SK-N-SH treated with all-trans-retinoic acid at 6 μM for 48 hours (cell line): ENCODE results near the gene NDE1.

ENCODE experiments used
- ATAC-seq: fragments of 200-7000 bp; cut with Tn5 transposase; 3 replicates; pipeline ENCODE4 v1.9.1; 2020; ENCODE audit warnings: mild to moderate bottlenecking, moderate library complexity
- ARNTL ChIP-seq: fragments of 450-650 bp; formaldehyde crosslinking; IDR thresholded peaks from 2 replicates; pipeline ENCODE4 v1.5.0; 2020; ENCODE audit warnings: low read depth, mild to moderate bottlenecking, moderate library complexity, borderline replicate concordance
- BACH2 ChIP-seq: fragments of 250-450 bp; sonication (Bioruptor Pico); IDR thresholded peaks from 2 replicates; pipeline ENCODE4 v1.9.0; 2021; ENCODE audit warnings: mild to moderate bottlenecking, borderline replicate concordance
- CSDC2 ChIP-seq: fragments of 250-450 bp; sonication (Bioruptor Pico); IDR thresholded peaks from 2 replicates; pipeline ENCODE4 v1.5.0; 2020; ENCODE audit warnings: mild to moderate bottlenecking, moderate library complexity
- ESRRG ChIP-seq: fragments of 250-450 bp; sonication (Bioruptor Pico); IDR thresholded peaks from 2 replicates; pipeline ENCODE4 v1.6.1; 2021; ENCODE audit warnings: mild to moderate bottlenecking
- GLIS3 ChIP-seq: fragments of 250-450 bp; sonication (Bioruptor Pico); IDR thresholded peaks from 2 replicates; pipeline ENCODE4 v1.5.0; 2020; ENCODE audit warnings: mild to moderate bottlenecking, moderate library complexity
- ISL1 ChIP-seq: fragments of 250-450 bp; sonication (Bioruptor Pico); IDR thresholded peaks from 2 replicates; pipeline ENCODE4 v2.1.2; 2022; ENCODE audit warnings: mild to moderate bottlenecking, moderate library complexity
- OSR1 ChIP-seq: fragments of 250-450 bp; sonication (Bioruptor Pico); IDR thresholded peaks from 2 replicates; pipeline ENCODE4 v1.8.0; 2022; ENCODE audit warnings: moderate library complexity, mild to moderate bottlenecking, inconsistent platforms
- RARB ChIP-seq: fragments of 250-450 bp; sonication (Bioruptor Pico); IDR thresholded peaks from 2 replicates; pipeline ENCODE4 v1.8.0; 2021; ENCODE audit warnings: mild to moderate bottlenecking, moderate library complexity
- SNAI2 ChIP-seq: fragments of 250-450 bp; sonication (Bioruptor Pico); IDR thresholded peaks from 2 replicates; pipeline ENCODE4 v1.5.0; 2020; ENCODE audit warnings: mild to moderate bottlenecking, moderate library complexity
- TCF4 ChIP-seq: fragments of 250-450 bp; sonication (Bioruptor Pico); IDR thresholded peaks from 2 replicates; pipeline ENCODE4 v1.8.0; 2021; ENCODE audit warnings: mild to moderate bottlenecking, moderate library complexity, borderline replicate concordance
- TOX ChIP-seq: fragments of 250-450 bp; sonication (Bioruptor Pico); IDR thresholded peaks from 2 replicates; pipeline ENCODE4 v1.8.0; 2021; ENCODE audit warnings: mild to moderate bottlenecking, moderate library complexity, borderline replicate concordance
- ZC3H10 ChIP-seq: fragments of 250-450 bp; sonication (Bioruptor Pico); IDR thresholded peaks from 2 replicates; pipeline ENCODE4 v1.5.1; 2021; ENCODE audit warnings: mild to moderate bottlenecking, moderate library complexity
- ZFP3 ChIP-seq: fragments of 250-450 bp; sonication (Bioruptor Pico); IDR thresholded peaks from 2 replicates; pipeline ENCODE4 v1.5.0; 2020; ENCODE audit warnings: mild to moderate bottlenecking, moderate library complexity
- ZFP30 ChIP-seq: fragments of 450-650 bp; formaldehyde crosslinking; IDR thresholded peaks from 2 replicates; pipeline ENCODE4 v1.5.0; 2022; ENCODE audit warnings: mild to moderate bottlenecking, moderate library complexity
- ZNF565 ChIP-seq: fragments of 450-650 bp; formaldehyde crosslinking; conservative IDR thresholded peaks from 2 replicates; pipeline ENCODE4 v1.5.0; 2020; ENCODE audit warnings: low read depth, mild to moderate bottlenecking, moderate library complexity
- ZNF70 ChIP-seq: fragments of 450-650 bp; formaldehyde crosslinking; IDR thresholded peaks from 2 replicates; pipeline ENCODE4 v1.5.0; 2020; ENCODE audit warnings: mild to moderate bottlenecking, moderate library complexity
- ZNF8 ChIP-seq: fragments of 450-650 bp; formaldehyde crosslinking; IDR thresholded peaks from 2 replicates; pipeline ENCODE4 v1.5.0; 2020; ENCODE audit warnings: mild to moderate bottlenecking, moderate library complexity
- TF ChIP-seq, protein P1 (sequence below): fragments of 250-450 bp; sonication (Bioruptor Pico); IDR thresholded peaks from 2 replicates; pipeline ENCODE4 v1.8.0; 2021; ENCODE audit warnings: low read depth, mild to moderate bottlenecking, moderate library complexity, borderline replicate concordance
- TF ChIP-seq, protein P2 (sequence below): fragments of 250-450 bp; sonication (Bioruptor Pico); IDR thresholded peaks from 2 replicates; pipeline ENCODE4 v1.5.1; 2021; ENCODE audit warnings: mild to moderate bottlenecking, moderate library complexity
- TF ChIP-seq, protein P3 (sequence below): fragments of 250-450 bp; sonication (Bioruptor Pico); IDR thresholded peaks from 2 replicates; pipeline ENCODE4 v1.5.1; 2020; ENCODE audit warnings: low read depth, mild to moderate bottlenecking, moderate library complexity
- TF ChIP-seq, protein P4 (sequence below): fragments of 250-450 bp; sonication (Bioruptor Pico); IDR thresholded peaks from 2 replicates; pipeline ENCODE4 v1.5.0; 2020; ENCODE audit warnings: mild to moderate bottlenecking, moderate library complexity
- TF ChIP-seq, protein P5 (sequence below): fragments of 250-450 bp; sonication (Bioruptor Pico); IDR thresholded peaks from 2 replicates; pipeline ENCODE4 v1.8.0; 2020; ENCODE audit warnings: mild to moderate bottlenecking, moderate library complexity, borderline replicate concordance

NDE1 gene

DNA sequence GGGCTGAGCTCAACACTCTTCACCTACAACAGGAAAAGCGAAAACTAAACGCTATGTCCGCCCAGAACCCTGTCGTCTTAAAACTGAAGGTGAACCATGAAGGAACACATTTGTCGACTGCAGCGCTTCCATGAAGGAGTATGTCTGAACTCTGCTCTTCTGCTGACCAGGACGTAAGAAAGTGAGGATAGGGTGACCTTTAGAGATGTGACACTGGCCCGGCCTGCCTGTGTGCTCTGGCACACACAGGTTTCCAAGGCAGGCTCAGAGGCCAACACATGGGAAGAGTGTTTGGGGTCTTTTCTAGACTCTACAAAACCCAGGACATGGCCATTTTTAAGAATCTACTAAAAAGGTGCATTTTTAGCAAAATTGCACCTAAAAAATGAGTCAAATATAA is 28.2 kb upstream of the NDE1 start:
- TF ChIP-seq, protein P1, sequence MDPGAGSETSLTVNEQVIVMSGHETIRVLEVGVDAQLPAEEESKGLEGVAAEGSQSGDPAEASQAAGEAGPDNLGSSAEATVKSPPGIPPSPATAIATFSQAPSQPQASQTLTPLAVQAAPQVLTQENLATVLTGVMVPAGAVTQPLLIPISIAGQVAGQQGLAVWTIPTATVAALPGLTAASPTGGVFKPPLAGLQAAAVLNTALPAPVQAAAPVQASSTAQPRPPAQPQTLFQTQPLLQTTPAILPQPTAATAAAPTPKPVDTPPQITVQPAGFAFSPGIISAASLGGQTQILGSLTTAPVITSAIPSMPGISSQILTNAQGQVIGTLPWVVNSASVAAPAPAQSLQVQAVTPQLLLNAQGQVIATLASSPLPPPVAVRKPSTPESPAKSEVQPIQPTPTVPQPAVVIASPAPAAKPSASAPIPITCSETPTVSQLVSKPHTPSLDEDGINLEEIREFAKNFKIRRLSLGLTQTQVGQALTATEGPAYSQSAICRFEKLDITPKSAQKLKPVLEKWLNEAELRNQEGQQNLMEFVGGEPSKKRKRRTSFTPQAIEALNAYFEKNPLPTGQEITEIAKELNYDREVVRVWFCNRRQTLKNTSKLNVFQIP (CRISPR knock-in tag), result no peak
- TF ChIP-seq ISL1 (no peak), ZNF70 (no peak), ZC3H10 (CRISPR knock-in tag) (no peak), ZNF8 (CRISPR knock-in tag) (no peak), ZNF565 (CRISPR knock-in tag) (no peak), CSDC2 (CRISPR knock-in tag) (no peak), SNAI2 (CRISPR knock-in tag) (no peak), BACH2 (CRISPR knock-in tag) (no peak), TOX (CRISPR knock-in tag) (no peak), OSR1 (CRISPR knock-in tag) (no peak), ESRRG (no peak), RARB (CRISPR knock-in tag) (no peak), ZFP3 (CRISPR knock-in tag) (no peak)
- TF ChIP-seq, protein P2, sequence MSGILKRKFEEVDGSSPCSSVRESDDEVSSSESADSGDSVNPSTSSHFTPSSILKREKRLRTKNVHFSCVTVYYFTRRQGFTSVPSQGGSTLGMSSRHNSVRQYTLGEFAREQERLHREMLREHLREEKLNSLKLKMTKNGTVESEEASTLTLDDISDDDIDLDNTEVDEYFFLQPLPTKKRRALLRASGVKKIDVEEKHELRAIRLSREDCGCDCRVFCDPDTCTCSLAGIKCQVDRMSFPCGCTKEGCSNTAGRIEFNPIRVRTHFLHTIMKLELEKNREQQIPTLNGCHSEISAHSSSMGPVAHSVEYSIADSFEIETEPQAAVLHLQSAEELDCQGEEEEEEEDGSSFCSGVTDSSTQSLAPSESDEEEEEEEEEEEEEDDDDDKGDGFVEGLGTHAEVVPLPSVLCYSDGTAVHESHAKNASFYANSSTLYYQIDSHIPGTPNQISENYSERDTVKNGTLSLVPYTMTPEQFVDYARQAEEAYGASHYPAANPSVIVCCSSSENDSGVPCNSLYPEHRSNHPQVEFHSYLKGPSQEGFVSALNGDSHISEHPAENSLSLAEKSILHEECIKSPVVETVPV, result no peak
- ATAC-seq, result no peak

DNA sequence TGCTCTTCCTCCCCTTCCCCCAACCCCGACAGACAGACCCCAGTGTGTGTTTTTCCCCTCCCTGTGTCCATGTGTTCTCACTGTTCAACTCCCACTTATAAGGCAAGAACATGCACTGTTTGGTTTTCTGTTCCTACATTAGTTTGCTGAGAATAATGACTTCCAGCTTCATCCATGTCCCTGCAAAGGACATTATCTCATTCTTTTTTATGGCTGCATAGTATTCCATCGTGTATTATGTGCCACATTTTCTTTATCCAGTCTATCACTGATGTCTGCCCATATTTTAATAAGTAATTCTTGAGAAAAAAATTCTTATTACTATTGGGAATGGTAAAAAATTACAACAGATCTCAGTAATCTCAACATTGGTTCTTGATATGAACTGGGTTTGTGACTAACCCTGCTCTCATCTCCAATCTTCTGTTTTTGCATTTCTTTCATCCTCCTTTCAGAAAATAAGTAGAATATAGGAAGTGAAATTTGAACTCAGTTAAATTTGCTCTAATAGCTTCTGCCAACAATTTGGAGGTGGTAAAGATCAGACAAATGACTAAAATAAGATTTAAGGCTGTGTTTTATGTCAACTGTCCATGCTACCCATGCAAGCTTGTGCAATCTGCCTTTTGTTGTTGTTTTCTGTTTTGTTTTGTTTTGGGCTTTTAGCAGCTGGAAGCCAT is 18.2 kb upstream of the NDE1 start:
- no peak for ATAC-seq
- TF ChIP-seq ZFP3 (CRISPR knock-in tag), result no peak
- TF ChIP-seq, protein P3, sequence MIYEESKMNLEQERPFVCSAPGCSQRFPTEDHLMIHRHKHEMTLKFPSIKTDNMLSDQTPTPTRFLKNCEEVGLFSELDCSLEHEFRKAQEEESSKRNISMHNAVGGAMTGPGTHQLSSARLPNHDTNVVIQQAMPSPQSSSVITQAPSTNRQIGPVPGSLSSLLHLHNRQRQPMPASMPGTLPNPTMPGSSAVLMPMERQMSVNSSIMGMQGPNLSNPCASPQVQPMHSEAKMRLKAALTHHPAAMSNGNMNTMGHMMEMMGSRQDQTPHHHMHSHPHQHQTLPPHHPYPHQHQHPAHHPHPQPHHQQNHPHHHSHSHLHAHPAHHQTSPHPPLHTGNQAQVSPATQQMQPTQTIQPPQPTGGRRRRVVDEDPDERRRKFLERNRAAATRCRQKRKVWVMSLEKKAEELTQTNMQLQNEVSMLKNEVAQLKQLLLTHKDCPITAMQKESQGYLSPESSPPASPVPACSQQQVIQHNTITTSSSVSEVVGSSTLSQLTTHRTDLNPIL (CRISPR knock-in tag), result no peak
- TF ChIP-seq, protein P2, result no peak
- no peak for TF ChIP-seq TOX (CRISPR knock-in tag)
- TF ChIP-seq ZNF8 (CRISPR knock-in tag), result no peak
- TF ChIP-seq ZNF70, result no peak
- TF ChIP-seq, protein P4, sequence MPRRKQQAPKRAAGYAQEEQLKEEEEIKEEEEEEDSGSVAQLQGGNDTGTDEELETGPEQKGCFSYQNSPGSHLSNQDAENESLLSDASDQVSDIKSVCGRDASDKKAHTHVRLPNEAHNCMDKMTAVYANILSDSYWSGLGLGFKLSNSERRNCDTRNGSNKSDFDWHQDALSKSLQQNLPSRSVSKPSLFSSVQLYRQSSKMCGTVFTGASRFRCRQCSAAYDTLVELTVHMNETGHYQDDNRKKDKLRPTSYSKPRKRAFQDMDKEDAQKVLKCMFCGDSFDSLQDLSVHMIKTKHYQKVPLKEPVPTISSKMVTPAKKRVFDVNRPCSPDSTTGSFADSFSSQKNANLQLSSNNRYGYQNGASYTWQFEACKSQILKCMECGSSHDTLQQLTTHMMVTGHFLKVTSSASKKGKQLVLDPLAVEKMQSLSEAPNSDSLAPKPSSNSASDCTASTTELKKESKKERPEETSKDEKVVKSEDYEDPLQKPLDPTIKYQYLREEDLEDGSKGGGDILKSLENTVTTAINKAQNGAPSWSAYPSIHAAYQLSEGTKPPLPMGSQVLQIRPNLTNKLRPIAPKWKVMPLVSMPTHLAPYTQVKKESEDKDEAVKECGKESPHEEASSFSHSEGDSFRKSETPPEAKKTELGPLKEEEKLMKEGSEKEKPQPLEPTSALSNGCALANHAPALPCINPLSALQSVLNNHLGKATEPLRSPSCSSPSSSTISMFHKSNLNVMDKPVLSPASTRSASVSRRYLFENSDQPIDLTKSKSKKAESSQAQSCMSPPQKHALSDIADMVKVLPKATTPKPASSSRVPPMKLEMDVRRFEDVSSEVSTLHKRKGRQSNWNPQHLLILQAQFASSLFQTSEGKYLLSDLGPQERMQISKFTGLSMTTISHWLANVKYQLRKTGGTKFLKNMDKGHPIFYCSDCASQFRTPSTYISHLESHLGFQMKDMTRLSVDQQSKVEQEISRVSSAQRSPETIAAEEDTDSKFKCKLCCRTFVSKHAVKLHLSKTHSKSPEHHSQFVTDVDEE (CRISPR knock-in tag), result no peak
- TF ChIP-seq, protein P1 (CRISPR knock-in tag), result no peak
- TF ChIP-seq ARNTL (CRISPR knock-in tag), result no peak
- no peak for TF ChIP-seq ISL1
- TF ChIP-seq BACH2 (CRISPR knock-in tag), result no peak
- TF ChIP-seq, protein P5, sequence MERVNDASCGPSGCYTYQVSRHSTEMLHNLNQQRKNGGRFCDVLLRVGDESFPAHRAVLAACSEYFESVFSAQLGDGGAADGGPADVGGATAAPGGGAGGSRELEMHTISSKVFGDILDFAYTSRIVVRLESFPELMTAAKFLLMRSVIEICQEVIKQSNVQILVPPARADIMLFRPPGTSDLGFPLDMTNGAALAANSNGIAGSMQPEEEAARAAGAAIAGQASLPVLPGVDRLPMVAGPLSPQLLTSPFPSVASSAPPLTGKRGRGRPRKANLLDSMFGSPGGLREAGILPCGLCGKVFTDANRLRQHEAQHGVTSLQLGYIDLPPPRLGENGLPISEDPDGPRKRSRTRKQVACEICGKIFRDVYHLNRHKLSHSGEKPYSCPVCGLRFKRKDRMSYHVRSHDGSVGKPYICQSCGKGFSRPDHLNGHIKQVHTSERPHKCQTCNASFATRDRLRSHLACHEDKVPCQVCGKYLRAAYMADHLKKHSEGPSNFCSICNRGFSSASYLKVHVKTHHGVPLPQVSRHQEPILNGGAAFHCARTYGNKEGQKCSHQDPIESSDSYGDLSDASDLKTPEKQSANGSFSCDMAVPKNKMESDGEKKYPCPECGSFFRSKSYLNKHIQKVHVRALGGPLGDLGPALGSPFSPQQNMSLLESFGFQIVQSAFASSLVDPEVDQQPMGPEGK, result no peak
- TF ChIP-seq ZNF565 (CRISPR knock-in tag), result no peak
- no peak for TF ChIP-seq TCF4 (CRISPR knock-in tag)
- no peak for TF ChIP-seq ZC3H10 (CRISPR knock-in tag)
- TF ChIP-seq CSDC2 (CRISPR knock-in tag), result no peak
- TF ChIP-seq RARB (CRISPR knock-in tag), result no peak
- TF ChIP-seq ZFP30, result no peak
- no peak for TF ChIP-seq GLIS3
